ENCODE data around the gene DNAJC2.

GRCh38 chr7:103343758-103344452 is 662 bp downstream of the DNAJC2 start:
- TF ChIP-seq CTCF (IDR thresholded peaks at IDR 0.05), result no peak
- no peak for TF ChIP-seq POLR2A (IDR thresholded peaks at IDR 0.05)

Measured in adrenal gland (tissue), 5 donors.